Islet of Langerhans (tissue), 1 donor: ENCODE measurements around the gene CELF2.

Source experiments
- FAIRE-seq: peaks from one replicate; lab custom pipeline; 2011; peaks lifted over from hg19 to GRCh38; lab: Jason Lieb, UNC

CELF2 gene

DNA sequence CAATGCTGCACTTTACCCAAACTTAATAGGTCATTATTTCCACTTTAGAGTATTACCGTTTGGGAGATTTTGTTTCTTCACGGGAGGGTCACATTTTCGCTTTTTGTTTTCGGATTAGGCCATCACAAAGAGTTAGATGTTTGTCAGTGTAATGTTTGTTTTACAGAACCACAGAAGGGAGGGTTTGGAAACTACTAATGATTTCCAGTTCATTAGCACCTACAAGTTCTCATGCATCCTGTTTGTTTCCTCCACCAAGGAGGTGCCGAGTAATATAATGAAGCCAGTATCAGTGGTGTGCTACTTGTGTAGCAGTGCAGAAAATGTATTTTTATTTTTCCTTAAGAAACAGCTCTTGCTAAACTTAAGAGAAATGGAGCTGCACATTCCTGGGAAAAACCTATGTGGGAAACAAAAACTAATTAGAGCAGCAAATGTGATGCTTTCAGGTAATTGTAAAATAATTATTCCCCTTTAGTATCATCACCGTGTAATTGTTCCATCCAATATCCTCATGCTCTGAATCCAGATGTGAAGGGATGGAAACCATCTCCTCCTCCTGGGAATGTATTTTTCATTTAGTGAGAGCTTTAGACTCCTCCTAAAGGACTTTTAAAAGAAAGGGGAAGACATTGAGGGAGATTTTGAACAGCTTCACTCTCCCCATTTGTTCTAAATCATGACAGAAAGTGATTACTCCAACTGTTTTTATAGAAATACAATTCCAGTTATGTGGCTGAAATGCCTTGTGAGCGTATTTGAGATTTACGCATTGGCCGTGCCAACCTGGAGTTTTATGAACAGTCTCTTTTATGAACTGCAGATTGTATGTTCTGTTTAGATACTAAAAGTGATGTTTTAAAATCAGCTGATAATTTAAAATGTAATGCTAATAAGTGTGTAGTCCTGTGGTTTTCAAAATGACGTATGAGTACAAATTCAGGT lies 5.6 kb downstream of the CELF2 start:
- FAIRE-seq = no peak

GRCh38 chr10:11024596-11024995 lies 6.9 kb downstream of the CELF2 start:
- FAIRE-seq = no peak

- FAIRE-seq = no peak
Observed at GRCh38 chr10:11025978-11026377, 8.3 kb downstream of the CELF2 start.

DNA sequence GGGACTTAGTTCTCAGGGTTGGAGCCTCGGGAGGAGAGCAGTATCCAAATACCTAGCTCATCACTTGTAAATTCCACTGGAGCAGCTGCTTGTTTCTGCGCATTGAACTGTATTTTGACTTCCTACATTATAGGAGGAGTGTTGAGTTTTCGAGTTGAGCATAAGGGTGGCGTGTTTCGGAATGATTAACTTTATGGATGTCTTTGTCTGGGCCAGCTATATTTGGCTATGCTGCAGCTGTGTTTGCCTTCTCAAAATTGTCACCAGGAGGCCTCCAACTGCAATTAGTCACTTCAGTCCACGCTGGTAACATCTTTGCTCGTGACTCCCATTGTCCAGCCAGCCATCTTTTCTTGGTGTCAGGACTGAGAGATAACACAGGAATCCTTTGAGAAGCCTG lies 9.1 kb downstream of the CELF2 start:
- FAIRE-seq = no peak

- no peak for FAIRE-seq
Observed at GRCh38 chr10:11034762-11035161, 17.1 kb downstream of the CELF2 start.

- no peak for FAIRE-seq
Observed at GRCh38 chr10:11035301-11035991, 17.8 kb downstream of the CELF2 start.

DNA sequence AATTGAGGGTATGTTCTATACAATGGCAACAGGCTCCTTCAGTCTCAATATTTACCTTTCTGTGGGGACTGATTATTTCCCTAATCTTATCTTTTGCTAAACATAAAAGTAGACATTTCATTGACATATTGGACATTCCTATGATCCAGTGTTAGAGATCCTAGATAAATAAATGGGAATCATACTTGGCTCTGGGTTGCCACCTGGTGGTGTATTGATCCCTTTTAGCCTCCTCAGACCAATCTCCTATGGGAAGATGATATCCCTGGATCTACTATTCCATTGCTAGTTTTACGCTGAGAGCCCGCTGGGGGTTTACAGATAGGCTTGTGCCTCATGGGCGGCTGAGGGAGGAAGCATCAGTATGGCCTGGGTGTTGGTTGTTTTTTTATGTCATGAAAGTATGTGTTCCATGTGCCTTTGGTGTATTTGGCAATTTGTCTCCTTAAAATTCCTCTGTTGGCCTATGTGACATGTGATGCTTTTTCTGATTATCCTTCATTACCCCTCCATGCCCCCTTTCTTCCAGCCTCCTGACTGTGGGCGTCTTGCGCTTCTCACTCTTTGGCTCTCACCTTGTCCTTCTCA lies 18.8 kb downstream of the CELF2 start:
- no peak for FAIRE-seq

DNA sequence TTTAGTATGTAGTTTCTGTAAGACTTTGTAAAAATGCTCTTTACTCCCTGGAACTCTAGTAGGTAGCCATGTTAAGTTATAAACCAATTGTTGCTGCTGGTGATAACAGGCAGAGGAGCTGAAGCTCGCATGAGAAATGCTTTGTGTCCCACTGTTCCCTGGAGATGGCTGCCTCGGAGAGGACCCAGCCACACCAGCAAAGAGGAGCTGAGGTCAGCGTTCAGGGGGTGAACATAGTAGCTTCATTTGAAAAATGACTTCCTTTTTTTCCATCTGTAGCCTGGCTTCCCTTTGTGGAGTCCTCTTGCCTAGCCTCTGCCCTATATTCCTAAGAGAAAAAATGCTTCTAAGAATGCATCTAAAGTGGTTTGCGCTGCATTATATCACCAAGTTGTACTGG lies 20.3 kb downstream of the CELF2 start:
- FAIRE-seq = no peak

GRCh38 chr10:11042357-11042756 lies 24.7 kb downstream of the CELF2 start:
- FAIRE-seq = no peak

- no peak for FAIRE-seq
Observed at GRCh38 chr10:11043039-11043438, 25.4 kb downstream of the CELF2 start.

GRCh38 chr10:11043446-11044127 lies 25.9 kb downstream of the CELF2 start:
- no peak for FAIRE-seq

GRCh38 chr10:11045487-11045886 lies 27.8 kb downstream of the CELF2 start:
- no peak for FAIRE-seq

GRCh38 chr10:11045995-11046775 lies 28.5 kb downstream of the CELF2 start:
- no peak for FAIRE-seq

DNA sequence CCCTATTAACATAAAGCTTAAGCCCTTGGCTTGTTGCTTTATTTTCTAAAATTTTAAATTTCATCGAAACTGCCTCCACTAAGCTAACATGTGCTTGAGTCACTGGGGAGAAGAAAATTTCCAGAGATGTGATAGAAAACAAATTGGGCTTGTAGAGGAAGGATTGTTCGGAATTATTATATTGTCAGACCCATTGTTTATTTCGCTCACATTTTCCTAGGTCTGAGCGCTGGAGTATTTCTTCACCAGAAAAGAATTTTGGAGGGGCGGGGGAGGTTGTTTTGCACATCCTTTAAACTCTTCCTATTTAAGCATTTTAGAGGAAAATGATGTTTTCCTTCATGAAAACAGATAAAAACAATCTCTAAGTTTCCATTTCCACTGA lies 29.1 kb downstream of the CELF2 start:
- no peak for FAIRE-seq

DNA sequence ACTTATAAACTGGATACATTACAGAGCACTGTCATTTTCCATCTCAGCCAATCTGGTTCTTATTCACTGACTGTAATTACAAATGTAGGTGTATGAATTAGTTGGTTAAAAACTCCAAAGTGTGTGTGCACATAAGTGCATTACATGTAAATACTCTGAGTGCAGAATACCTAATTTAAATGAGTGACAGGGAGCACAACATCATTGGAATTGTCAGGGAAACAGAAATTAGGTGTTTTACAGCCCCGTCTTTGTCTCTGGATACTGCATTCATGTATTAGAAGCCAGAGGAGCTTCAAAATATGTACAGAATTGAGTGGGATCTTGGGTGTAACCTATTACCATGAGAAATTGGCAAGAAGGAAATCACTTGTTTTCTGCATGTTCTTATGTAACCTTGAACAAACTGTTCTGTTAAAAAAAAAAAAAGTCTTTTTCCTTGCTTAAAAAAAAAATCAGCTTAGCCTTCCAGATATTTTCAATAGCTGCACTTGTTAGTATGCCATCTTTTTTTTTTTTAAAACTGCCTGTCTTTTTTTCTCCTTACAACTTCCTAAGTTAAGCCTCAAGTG lies 31.1 kb downstream of the CELF2 start:
- no peak for FAIRE-seq

DNA sequence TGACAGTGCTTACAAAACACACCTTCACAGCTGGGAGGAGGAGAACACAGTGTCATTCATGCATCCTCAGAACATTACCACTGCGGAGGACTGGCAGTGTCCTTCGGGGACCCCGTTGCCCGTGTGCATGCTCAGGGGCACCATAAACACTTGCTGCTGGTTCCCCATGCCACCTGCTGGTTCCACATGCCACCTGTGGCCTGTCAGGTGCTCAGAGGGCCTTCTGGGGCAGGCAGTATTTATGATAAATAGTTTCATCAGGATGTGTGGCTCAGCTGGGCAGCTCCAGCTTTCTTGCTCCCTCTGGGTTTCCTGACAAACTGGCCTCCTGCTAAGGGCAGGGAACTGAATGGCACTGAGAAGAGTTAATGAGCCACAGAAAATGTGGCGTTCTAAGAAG lies 32.1 kb downstream of the CELF2 start:
- no peak for FAIRE-seq

DNA sequence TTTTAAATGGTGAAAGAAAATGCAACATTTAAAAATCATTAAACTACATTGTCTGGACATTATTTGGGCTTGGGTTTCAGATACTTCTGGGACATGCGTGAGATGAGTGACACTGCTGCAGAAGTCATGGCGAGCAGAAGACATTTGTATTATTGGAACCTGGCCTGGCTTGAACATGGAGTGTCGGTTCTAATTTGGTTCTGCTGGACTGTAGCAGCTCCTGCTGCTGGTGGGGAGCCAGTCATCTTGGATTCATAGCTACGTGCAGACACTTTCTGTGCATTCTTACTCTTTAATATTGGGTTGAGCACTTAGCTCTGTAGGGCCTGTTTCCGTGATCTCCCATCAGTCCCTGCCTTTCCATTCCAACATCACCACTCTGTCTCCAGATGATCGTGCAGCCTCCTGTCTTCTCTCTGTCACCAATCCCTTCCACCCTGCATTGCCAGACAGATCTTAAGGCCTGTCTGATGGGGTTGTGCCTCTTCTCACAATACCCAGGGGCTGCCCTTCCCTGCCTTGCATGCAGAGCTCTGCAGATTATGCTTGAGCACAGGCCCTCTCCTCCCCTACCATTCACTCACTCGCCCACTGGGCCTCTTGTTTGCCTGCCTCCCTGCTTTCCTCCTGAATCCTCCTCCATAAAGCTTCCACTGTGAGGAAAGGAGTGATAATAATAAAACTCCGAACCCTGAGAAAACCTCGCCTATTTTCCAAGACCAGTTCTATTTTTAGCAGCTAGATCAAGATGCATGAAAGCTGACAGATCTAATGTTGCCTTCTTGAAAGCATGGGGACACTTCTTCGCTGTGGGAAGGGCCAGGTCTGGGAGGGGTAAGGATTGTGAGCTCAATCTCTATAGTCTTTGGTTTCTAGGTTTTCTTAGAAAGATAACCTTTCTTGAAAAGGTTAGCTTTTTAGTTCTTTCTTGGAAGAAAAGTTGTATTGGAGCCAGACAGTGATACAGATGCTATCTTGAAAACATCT lies 32.9 kb downstream of the CELF2 start:
- FAIRE-seq = no peak

GRCh38 chr10:11057018-11057417 lies 39.3 kb downstream of the CELF2 start:
- no peak for FAIRE-seq

DNA sequence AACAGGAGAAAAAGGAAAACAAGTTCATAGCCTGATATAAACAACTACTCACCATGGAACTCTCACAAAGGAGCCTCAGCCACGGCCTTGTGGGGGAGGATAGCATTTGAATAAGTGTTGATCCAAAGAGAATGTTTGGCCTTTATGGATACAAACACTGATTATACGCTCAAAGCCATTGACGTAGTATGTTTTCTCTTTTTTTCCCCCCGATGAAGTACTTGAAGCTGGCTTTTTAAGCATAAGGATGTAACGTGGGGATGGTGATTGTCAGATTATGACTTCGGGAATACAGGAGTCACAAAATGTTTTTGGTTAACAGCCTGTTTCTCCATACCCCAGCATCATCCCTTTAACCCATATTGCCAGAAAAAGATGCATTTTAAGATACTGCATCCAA lies 39.8 kb downstream of the CELF2 start:
- FAIRE-seq = no peak

DNA sequence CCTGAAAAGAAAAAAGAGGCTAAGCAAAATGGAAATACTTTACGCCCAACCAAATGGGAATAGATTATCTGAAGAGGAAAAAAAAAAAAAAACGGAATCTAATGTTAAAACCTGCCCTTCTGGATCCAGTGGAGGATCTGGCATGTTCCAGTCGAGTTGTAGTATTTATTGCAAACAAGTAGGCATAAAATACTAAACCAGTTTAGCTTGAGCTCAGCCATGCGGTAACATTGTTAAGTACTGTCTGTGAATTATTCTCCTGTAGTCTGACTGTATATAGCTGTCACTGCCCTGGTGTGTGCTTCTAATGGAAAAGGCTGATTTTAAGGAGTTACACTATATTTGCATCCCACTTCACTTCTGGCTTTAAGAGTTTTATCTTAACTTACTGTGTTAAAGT lies 40.3 kb downstream of the CELF2 start:
- no peak for FAIRE-seq
